GM18508 (cell line): Measurements from ENCODE around the gene STYK1.
A peak's percentile ranks its signal among the peaks of the same experiment; 100 is the strongest.
"Not testable (repeated sequence)": the region's sequence is repeated elsewhere in the genome, so short reads cannot be mapped to it uniquely, and the experiment has no call there.

Experiments used
- ATAC-seq: cut with Tn5 transposase; IDR thresholded peaks from one replicate; pipeline ENCODE4 v1.9.1; 2021; ENCODE audit warnings: moderate number of reproducible peaks; ENCODE audit not compliant: insufficient read depth, unreplicated experiment

The STYK1 gene

GRCh38 chr12:10632226-10632625 is 41.6 kb downstream of the STYK1 start:
- ATAC-seq: no peak

- ATAC-seq: no peak
Observed at GRCh38 chr12:10624605-10625004, 49.2 kb downstream of the STYK1 start.

GRCh38 chr12:10623131-10623530 is 50.7 kb downstream of the STYK1 start:
- ATAC-seq: no peak

- no peak for ATAC-seq
Observed at GRCh38 chr12:10621278-10621677, 52.6 kb downstream of the STYK1 start.

- no peak for ATAC-seq
Observed at GRCh38 chr12:10620078-10620779, 53.6 kb downstream of the STYK1 start.

- ATAC-seq: no peak
Observed at GRCh38 chr12:10618338-10618987, 55.4 kb downstream of the STYK1 start.

- ATAC-seq: no peak
Observed at GRCh38 chr12:10617863-10618262, 56.0 kb downstream of the STYK1 start.

- no peak for ATAC-seq
Observed at GRCh38 chr12:10615532-10615931, 58.3 kb downstream of the STYK1 start.

GRCh38 chr12:10614056-10614370 is 59.8 kb downstream of the STYK1 start:
- no peak for ATAC-seq

- ATAC-seq: peak; percentile 89
Observed at GRCh38 chr12:10613349-10614055, 60.4 kb downstream of the STYK1 start, which contains the start of gene MAGOHB. Gene MAGOHB, minus strand, starts transcription at chr12:10613609. Its CDS starts 77 bp downstream, at chr12:10613532.

GRCh38 chr12:10612984-10613348 is 60.9 kb downstream of the STYK1 start:
- no peak for ATAC-seq

GRCh38 chr12:10612110-10612509 is 61.7 kb downstream of the STYK1 start:
- ATAC-seq: no peak

- not testable (repeated sequence) for ATAC-seq
Observed at GRCh38 chr12:10611258-10611657, 62.6 kb downstream of the STYK1 start.

- ATAC-seq: no peak
Observed at GRCh38 chr12:10610188-10610587, 63.7 kb downstream of the STYK1 start.

- ATAC-seq: no peak
Observed at GRCh38 chr12:10607885-10608458, 65.9 kb downstream of the STYK1 start.

GRCh38 chr12:10601860-10602259 is 72.0 kb downstream of the STYK1 start:
- ATAC-seq: no peak

GRCh38 chr12:10600988-10601387 is 72.9 kb downstream of the STYK1 start:
- no peak for ATAC-seq

- ATAC-seq: no peak
Observed at GRCh38 chr12:10595881-10596280, 78.0 kb downstream of the STYK1 start.

GRCh38 chr12:10590966-10591365 is 82.9 kb downstream of the STYK1 start:
- ATAC-seq: no peak

- no peak for ATAC-seq
Observed at GRCh38 chr12:10584415-10584814, 89.4 kb downstream of the STYK1 start.

- ATAC-seq: no peak
Observed at GRCh38 chr12:10582704-10583103, 91.1 kb downstream of the STYK1 start.
